Retina (tissue), 1 donor: ENCODE data around the gene LDHB.
"Not testable (repeated sequence)": the region's sequence is repeated elsewhere in the genome, so short reads cannot be mapped to it uniquely, and the experiment has no call there.

Experiments used
- DNase-seq: peaks from one replicate; pipeline ENCODE4 v3.0.0-alpha.2; 2016

Gene LDHB

DNA sequence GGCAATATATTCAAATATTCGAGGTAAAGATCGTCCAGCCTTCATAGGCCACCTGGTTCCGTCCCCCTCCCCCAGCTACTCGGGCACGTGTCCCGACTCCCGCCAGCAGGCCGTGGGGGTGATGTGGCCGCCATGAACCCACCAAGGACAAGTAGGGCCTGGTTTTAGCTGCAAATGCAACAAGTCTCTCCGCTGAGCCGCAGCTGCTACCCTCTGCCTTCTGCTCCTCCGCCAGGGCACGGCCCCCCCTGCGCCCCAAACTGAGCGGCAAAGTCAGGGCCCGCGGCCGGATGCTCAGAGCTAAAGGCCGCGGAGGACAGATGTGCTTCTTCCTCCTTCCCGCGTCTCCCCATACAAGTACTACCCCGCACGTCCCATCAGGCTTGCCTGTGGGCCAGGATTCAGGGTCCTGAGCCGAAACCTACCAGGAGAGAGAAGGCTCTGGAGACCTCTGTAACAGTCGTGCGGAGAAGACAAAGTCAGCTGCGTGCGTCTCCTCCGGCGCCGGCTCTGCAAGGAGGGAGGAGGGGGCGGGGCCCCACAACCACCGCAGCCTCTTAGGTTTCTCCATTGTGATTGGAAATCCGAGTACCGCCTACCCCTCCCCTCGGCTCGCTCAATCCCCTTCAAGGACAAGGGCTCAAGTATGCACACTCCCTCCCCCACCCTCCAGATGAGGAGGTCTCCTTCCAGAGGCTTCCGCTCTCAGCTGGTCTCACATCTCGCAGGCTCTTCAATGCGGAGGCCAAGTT, at the start of gene LDHB:
Gene LDHB, minus strand, starts transcription at position 517 of the 752 bp plus-strand sequence. CDS start 3,171 bp downstream, outside the sequence.
- peak; percentile 94 for DNase-seq

DNA sequence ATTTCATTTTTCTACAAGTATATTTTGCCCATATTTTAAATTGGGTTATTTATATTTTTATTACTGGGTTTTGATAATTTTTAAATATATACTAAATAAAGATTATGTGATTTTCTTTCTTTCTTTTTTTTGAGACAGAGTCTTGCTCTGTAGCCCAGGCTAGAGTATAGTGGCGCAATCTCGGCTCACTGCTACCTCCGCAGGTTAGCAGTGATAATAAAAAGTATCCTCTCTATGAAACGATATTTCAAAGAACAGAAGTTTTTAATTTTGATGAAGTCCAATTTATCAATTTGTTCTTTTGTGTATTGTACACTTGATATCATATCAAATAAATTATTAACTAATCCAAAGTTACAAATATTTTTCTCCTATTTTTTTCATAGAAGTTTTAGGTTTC, 47.2 kb upstream of the LDHB start:
- DNase-seq, result no peak

DNA sequence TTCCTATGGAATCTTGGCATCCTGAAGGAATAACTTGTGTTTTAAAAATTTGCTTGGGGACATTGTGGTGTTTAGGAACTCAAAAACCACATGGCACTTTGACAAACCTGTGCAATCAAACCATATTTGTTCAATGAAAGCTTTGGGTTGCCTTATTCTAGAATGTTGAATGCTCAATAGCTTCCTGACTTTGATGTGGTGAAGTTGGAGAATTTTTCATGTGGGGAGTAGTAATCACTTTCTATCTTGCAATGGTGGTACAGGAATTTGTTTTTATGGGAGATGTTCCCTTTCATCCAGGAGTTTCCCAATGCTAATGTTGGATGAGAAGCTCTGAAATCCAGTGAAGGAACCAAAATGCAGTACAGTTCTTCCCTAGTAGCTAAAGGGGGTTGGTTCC, 42.2 kb upstream of the LDHB start:
- no peak for DNase-seq

DNA sequence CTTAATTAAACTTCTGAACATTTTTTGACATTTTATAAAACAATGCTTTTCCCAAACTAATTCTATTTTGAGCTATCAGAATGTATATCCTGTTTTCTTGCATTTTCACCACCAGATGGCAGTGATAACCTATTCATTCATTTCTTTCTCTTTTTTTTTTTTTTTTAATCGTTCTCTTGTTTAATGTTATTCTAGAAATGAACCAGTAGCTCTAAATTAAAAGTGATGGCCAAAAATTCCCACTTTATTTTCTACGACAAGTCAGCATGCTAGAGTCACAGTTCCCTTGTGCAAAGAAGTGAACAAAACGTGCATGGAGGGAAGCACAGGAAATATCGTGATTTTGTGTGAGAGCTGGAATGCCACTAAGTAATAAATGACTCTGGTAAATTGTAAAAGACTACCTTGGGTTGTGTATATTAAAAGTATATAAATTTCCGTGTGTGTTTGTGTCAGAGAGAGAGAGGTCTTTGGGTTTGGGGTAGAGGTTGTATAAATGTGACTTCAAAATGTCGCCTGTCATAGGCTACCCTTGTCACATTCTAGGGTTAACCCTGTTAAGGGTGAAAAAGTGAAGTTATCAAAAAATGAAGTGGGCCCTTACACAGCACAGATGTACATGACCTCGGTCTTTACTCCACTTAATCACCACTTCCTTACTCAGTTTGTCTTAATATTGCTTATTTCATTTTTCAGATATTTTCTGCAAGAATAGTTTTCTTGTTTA, 40.4 kb upstream of the LDHB start:
- peak; percentile 31 for DNase-seq

DNA sequence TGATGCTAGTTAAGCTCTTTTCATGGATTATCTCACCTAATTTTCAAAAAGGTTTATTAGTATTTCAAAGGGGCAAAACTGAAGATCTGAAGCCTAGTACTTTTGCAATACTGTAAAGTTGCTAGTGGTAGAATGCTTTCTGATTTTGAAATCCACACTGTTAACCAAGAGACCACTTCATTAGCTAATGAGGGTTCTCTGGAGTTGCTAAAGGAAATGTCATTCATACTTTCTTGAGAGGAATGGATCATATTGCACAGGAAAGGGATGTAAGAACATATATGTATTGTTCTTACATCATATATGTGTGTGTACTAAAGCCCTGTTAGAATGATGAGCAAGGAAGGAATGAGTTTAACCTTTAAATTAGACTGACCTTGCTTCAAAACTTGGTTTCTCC, 39.0 kb upstream of the LDHB start:
- no peak for DNase-seq

DNA sequence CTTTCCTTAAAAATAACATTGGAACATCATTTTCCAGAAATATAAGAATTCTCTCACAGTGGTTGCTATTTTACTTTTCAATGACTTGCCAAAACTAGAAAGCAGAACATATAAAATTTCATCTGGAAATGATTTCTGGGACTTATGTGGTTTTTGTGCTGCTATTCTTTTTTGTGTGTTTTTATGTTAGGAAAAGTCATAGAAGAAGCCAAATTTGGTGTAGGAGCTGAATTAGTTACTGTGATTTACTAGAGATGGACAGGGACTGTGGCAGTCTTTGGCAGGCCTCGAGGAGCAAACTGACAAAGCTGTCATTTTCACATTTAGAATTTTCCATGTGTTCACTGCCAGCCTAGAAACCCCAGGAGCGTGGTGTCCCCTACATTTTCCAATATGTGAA, 38.3 kb upstream of the LDHB start:
- DNase-seq, result no peak

DNA sequence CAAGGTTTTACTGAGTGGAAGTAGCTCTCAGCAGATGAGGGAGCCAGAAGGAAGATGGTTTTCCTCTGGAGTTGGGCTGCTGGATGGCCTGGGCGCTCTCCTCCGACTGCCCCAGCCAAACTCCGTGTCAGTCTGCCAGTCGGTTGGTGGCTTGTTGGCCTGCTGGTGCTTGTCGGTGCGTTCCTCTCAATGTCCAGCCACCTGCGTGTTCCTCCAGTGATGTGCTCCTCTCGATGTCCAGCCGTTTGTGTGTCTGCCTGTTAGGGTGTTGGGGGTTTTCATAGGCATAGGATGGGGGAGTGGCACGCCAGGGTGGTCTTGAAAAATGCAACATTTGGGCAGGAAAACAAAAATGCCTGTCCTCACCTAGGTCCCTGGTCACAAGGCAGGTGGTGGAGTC, 37.0 kb upstream of the LDHB start:
- DNase-seq, result no peak

DNA sequence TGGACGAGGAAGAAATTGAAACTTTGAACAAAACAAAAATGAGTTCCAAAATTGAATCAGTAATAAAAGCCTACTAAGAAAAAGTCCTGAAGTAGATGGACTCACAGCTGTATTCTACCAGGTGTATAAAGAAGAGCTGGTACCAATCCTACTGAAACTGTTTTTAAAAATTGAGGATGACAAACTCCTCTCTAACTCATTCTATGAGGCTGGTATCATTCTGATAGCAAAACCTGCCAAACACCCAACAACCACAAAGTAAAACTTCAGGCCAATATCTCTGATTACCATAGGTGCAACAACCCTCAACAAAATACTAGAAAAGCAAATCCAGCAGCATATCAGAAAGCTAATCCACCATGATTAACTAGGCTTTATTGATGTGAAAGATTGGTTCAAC, 33.9 kb upstream of the LDHB start:
- DNase-seq, result no peak

DNA sequence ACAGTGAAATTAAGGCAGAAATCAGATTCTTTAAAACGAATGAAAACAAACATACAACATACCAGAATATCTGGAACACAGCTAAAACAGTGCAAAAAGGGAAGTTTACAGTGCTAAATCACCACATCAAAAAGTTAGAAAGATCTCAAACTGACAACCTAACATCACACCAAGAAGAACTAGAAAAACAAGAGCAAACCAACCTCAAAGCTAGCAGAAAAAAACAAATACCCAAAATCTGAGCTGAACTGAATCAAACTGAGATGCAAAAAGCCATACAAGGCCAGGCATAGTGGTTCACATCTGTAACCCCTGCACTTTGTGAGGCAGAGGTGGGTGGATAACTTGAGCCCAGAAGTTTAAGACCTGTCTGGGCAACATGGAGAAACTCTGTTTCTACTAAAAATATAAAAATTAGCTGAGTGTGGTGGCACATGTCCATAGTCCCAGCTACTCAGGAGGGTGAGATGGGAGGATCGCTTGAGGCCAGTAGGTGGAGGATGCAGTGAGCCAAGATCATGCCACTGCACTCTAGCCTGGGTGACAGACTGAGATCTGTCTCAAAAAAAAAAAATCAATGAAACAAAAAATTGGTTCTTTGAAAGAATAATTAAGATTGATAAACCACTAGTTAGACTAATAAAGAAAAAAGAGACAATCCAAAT, 33.2 kb upstream of the LDHB start:
- no peak for DNase-seq

DNA sequence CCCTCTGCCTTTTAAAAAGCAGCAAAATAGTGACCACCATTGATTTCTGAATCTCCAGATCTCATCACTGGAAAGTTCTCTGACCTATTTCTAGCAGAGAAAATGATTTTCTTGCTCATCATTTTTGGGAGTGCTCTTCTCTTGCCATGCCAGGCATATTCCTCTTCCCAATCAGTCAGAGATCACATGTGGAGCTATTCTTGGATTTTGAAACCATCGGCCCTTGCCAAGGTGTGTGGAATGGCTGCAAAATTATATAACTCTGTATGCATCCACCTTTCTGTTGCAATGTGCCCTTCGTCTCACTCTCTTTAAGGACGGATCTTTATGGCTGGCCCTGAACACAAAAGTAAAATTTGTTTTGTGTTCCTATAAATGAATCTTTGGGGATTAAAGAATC, 25.5 kb upstream of the LDHB start:
- DNase-seq, result no peak

DNA sequence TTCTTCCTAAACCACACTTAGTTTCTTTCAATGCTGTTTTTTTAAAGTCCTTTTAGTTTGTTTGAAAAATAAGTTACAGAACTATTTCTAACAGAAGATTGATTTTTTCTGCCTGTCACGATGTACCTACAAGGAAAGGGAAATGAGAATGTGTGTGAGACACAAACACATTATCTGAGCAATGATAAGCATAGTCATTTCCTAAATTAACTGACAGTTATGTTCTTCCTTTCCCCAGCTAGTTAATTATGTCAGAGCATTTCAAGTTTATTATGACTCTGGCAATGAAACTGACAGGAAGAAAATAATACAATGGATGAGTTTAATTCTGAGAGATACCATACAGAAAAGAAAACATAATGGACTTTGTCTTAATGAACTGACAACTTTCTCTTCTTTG, 21.3 kb upstream of the LDHB start:
- DNase-seq, result no peak

DNA sequence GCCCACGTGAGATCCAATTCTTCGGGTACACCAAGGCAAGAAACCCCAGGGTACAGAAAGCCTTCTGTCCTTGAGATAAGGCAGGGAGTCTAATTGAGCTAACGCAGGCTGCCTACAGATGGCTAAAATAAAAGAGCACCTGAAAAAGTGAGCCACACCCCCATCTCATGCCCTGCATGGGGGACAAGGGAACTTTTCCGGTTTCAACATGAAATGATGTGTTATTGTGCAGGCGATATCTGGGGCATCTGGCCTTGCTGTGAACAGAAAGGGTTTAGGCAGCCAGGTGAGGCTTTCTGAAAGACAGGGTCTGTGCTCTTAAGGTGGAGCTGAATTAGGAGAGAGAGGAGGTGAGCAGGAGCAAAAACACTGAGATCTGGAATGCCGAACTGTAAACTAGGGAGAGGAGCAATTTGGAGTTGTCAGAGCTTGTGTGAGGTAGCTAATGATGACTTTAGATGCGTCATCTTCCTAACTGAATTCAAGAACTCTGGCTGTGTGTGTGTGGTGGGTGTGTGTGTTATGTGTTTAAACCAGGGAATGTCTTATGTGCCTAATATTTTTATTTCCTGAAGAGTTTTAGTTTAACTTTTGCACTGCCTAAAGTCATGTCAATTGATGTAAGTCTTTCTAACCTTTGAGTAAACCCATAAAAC, 20.1 kb upstream of the LDHB start:
- DNase-seq, result no peak

DNA sequence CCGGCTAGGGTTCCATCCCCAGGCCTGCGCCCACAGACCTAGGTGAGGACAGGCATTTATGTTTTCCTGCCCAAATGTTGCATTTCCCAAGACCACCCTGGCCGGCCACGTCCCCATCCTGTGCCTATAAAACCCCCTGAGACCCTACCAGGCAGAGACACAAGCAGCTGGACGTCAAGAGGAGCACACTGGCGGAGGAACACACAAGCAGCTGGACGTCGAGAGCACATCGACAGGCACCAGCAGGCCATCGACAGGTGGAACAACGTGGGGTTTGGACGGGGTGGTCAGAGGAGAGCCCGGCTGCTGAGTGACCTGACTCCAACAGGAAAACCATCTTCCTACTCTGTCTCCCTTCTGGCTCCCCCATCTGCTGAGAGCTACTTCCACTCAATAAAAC, 19.6 kb upstream of the LDHB start:
- no peak for DNase-seq

DNA sequence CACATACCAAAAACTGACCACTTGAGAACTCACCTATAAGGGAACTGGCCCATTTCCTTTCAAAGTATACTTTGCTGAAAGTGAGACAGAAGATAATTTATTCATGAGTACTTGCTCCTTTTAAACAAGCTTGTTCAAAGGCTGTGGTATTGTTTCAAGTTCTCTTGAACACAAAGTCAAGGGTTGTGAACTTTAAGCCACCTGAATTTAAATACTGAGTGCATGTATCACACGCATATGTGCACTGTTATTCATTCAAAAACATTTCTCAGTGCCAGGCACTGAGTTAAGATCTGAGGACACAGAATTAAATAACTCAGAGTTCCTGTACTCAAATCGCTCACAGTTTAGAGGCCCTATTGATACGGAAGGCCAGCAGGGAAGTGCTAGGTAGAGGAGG, 19.1 kb upstream of the LDHB start:
- no peak for DNase-seq

DNA sequence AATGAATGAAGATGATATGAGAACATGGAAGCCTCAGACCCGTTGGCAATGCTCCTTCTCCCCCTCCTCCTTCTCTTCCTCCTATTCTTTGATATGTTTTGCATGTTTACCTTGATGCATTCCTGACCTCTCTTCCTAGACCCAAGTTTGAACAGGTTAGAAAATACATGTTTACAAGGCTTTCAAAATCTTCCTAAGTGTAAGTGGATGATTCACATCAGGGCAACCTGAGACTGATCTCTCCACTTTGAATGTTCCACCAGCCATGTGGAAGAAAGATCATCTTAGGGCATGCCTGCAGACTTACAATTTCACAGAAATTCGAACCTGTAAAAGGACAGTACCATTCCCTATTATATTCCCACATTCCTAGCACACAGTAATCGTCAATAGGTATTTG, 18.0 kb upstream of the LDHB start:
- DNase-seq, result no peak

DNA sequence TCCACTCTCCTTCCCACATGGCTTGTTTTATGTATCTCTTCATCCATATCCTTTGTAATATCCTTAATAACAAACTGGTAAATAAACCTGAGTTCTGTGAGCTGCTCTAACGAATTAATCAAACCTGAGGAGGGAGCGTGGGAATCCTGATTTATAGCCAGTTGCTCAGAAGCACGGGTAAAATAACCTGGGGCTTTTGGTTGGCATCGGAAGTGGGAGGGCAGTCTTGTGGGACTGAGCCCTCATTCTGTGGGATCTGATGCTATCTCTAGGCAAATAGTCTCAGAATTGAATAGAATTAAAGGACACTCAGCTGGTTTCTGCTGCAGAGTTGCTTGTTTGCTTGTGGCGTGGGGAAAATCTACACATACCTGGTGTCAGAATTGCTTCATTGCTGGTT, 17.5 kb upstream of the LDHB start:
- DNase-seq, result no peak

DNA sequence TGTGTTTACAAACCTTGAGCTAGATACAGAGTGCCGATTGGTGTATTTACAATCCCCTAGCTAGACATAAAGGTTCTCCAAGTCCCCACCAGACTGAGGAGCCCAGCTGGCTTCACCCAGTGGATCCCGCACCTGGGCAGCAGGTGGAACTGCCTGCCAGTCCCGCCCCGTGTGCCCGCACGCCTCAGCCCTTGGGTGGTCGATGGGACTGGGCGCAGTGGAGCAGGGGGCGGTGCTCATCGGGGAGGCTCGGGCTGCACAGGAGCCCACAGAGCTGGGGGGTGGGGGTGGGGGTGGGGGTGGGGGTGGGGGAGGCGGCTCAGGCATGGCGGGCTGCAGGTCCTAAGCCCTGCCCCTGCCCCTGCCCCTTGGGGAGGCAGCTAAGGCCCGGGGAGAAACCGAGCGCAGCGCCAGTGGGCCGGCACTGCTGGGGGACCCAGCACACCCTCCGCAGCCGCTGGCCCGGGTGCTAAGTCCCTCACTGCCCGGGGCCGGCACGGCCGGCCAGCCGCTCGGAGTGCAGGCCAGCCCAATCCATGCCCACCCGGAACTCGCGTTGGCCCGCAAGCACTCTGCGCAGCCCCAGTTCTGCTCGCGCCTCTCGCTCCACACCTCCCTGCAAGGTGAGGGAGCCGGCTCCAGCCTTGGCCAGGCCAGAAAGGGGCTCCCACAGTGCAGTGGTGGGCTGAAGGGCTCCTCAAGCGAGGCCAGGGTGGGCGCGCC, 16.3 kb upstream of the LDHB start:
- DNase-seq, result not testable (repeated sequence)

DNA sequence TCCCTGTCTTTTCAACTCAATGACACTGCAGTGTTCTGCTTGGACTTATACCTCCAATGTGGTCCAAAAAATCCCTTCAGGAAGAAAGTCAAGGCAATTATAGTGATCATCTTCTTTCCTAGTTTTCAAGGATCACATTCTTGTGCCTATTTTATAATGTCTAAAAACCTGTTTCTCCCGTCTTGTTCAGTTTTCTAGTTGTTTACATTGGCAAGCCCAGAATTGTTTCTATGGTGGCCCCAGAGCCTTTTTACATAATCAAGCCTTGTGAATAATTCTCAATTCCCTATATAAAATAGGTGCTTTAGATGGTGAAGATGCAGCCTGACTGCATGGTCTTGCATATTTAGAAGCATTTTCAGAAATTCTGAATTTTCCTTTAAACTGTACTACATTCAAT, 14.5 kb upstream of the LDHB start:
- DNase-seq, result no peak

DNA sequence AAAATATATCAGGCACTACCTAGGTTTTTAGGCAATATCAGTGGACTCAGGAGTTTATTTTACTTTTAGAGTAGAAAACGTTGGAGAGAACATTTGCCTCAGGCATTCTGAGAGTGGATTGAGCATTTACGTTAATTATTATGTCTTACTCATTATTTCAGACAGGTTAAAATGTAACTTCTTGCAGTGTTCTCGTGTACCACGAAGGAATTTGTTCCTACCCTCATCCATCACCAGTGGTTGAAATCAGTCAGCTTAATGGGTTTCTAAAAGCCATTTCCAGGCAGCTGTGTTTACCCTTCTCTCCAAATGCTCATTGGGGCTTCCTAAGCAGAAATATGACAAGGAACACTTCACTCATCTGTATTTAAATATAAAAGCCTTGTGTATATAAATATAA, 9.1 kb upstream of the LDHB start:
- no peak for DNase-seq

DNA sequence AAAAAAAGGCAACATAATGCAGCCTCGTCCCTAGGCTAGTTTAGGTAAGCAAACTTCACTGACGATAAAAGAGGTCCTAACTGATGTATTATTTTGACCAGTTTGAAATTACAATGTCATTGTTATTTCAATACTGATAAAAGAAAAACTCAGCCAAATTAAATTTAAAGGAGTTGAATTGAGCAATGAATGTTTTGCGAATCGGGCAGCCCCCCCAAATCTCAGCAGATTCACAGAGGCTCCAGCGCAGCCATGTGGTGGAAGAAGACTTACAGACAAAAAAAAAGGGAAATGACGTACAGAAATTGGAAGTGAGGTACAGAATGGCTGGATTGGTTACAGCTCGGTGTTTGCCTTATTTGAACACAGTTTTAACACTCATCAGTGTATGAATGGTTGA, 8.2 kb upstream of the LDHB start:
- no peak for DNase-seq

DNA sequence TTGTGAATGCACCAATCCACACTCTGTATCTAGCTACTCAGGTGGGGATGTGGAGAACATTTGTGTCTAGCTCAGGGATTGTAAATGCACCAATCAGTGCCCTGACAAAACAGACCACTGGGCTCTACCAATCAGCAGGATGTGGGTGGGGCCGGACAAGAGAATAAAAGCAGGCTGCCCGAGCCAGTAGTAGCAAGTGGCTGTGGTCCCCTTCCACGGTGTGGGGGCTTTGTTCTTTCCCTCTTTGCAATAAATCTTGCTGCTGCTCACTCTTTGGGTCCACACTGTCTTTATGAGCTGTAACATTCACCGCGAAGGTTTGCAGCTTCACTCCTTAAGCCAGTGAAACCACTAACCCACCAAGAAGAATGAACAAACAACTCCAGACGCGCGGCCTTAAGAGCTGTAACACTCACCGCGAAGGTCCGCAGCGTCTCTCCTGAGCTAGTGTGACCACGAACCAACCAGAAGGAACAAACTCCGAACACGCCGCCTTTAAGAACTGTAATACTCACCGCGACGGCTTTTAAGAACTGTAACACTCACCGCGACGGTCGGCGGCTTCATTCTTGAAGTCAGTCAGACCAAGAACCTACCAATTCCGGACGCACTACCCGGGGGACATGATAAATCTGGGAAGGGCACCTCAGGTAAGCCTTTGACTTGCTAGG, 4.6 kb upstream of the LDHB start:
- DNase-seq, result no peak

DNA sequence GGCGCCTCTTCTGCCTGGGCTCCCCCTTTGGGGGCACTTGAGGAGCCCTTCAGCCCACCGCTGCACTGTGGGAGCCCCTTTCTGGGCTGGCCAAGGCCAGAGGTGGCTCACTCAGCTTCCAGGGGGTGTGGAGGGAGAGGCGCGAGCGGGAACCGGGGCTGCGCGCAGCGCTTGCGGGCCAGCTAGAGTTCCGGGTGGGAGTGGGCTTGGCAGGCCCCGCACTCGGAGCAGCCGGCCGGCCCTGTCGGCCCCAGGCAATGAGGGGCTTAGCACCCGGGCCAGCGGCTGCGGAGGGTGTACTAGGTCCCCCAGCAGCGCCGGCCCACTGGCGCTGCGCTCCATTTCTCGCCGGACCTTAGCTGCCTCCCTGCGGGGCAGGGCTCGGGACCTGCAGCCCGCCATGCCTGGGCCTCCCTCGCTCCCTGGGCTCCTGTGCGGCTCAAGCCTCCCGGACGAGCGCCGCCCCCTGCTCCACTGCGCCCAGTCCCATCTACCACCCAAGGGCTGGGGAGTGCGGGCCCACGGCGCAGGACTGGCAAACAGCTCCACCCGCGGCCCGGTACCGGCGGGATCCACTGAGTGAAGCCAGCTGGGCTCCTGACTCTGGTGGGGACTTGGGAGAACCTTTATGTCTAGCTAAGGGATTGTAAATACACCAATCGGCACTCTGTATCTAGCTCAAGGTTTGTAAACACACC, 3.9 kb upstream of the LDHB start:
- not testable (repeated sequence) for DNase-seq
